IMR-90 (cell line): ENCODE results near the gene SEC24A. TPM values are rescaled to one million over a fixed set of nuclear protein-coding genes. Genes with fewer than 3 reads are reported as not detected.
A peak's percentile ranks its signal among the peaks of the same experiment; 100 is the strongest.

Experiments
- ATAC-seq: fragments of 200-7000 bp; cut with Tn5 transposase; 2 replicates; pipeline ENCODE4 v1.9.1; 2020; ENCODE audit warnings: low read depth, mild to moderate bottlenecking, moderate library complexity
- BruUV-seq: library from RNA; stranded (reverse); fragments of 400-500 nt; replicated peaks from 2 replicates; lab custom pipeline; 2021; lab: Mats Ljungman, UMichigan
- CTCF ChIA-PET: fragments of 300-600 bp; formaldehyde crosslinking; extraction: SDS; loops from one replicate; lab custom pipeline; 2021; ENCODE audit warnings: antibody characterized with exemption; lab: Yijun Ruan, JAX
- POLR2A ChIA-PET: fragments of 300-600 bp; sonication (Branson Sonifier 250); formaldehyde crosslinking; loops from one replicate; lab custom pipeline; 2022; ENCODE audit warnings: antibody characterized with exemption; ENCODE audit not compliant: unreplicated experiment; lab: Charles Lee
- DNase-seq: peaks from one replicate; pipeline ENCODE4 v3.0.0; 2013
- H2AFZ ChIP-seq: replicated peaks from 2 replicates; pipeline ENCODE3; 2013; ENCODE audit warnings: low read length, mild to moderate bottlenecking; ENCODE audit not compliant: poor library complexity
- H2AK5ac ChIP-seq: 2 replicates; pipeline ENCODE4 v1.6.1; 2013; ENCODE audit warnings: low read depth, low read length, inconsistent platforms
- H2AK9ac ChIP-seq: replicated peaks from 2 replicates; pipeline ENCODE3; 2013; ENCODE audit warnings: mild to moderate bottlenecking, low read depth, low read length, moderate library complexity; ENCODE audit not compliant: poor library complexity
- H2BK120ac ChIP-seq: 2 replicates; pipeline ENCODE4 v1.6.1; 2013; ENCODE audit warnings: low read depth, low read length, inconsistent platforms
- H2BK15ac ChIP-seq: 3 replicates; pipeline ENCODE4 v1.6.1; 2013; ENCODE audit warnings: low read depth, low read length, inconsistent platforms
- H2BK20ac ChIP-seq: 2 replicates; pipeline ENCODE4 v1.6.1; 2013; ENCODE audit warnings: low read depth, mild to moderate bottlenecking, inconsistent platforms, low read length, moderate library complexity
- H2BK5ac ChIP-seq: 2 replicates; pipeline ENCODE4 v1.6.1; 2013; ENCODE audit warnings: mild to moderate bottlenecking, low read depth, low read length, inconsistent platforms; ENCODE audit not compliant: poor library complexity, severe bottlenecking
- H3K14ac ChIP-seq: replicated peaks from 2 replicates; pipeline ENCODE4 v1.6.1; 2013; ENCODE audit warnings: low read depth, low read length, inconsistent platforms
- H3K18ac ChIP-seq: 2 replicates; pipeline ENCODE4 v1.6.1; 2013; ENCODE audit warnings: low read depth, low read length, control low read depth
- H3K23ac ChIP-seq: 2 replicates; pipeline ENCODE4 v1.6.1; 2013; ENCODE audit warnings: low read depth, low read length, inconsistent platforms
- H3K27ac ChIP-seq: 2 replicates; pipeline ENCODE4 v1.5.1; 2013; ENCODE audit warnings: mild to moderate bottlenecking, control low read depth, low read length; ENCODE audit not compliant: insufficient read depth
- H3K27me3 ChIP-seq: 2 replicates; pipeline ENCODE4 v1.6.1; 2013; ENCODE audit warnings: low read length; ENCODE audit not compliant: control insufficient read depth, insufficient read depth
- H3K36me3 ChIP-seq: 2 replicates; pipeline ENCODE4 v1.6.1; 2013; ENCODE audit warnings: low read length, mixed read lengths; ENCODE audit not compliant: control insufficient read depth, insufficient read depth
- H3K4ac ChIP-seq: 2 replicates; pipeline ENCODE4 v1.6.1; 2013; ENCODE audit warnings: low read depth, low read length, inconsistent platforms
- H3K4me1 ChIP-seq: 2 replicates; pipeline ENCODE4 v1.6.1; 2013; ENCODE audit warnings: low read length, mixed read lengths; ENCODE audit not compliant: control insufficient read depth, insufficient read depth
- H3K4me2 ChIP-seq: 2 replicates; pipeline ENCODE4 v1.6.1; 2013; ENCODE audit warnings: low read depth, mild to moderate bottlenecking, control low read depth, low read length, moderate library complexity
- H3K4me3 ChIP-seq: 2 replicates; pipeline ENCODE4 v1.5.1; 2013; ENCODE audit warnings: low read depth, mild to moderate bottlenecking, control low read depth, low read length, moderate library complexity; ENCODE audit not compliant: insufficient read depth
- H3K56ac ChIP-seq: 2 replicates; pipeline ENCODE4 v1.6.1; 2013; ENCODE audit warnings: low read length, inconsistent platforms; ENCODE audit not compliant: insufficient read depth; ENCODE audit errors: extremely low read depth
- H3K79me1 ChIP-seq, 2 experiments: 2 replicates each; pipeline ENCODE4 v1.6.1; 2013; ENCODE audit warnings: low read length in 2 of 2, inconsistent platforms in 1 of 2, low read depth in 1 of 2
- H3K9ac ChIP-seq: 2 replicates; pipeline ENCODE4 v1.6.1; 2013; ENCODE audit warnings: low read depth, low read length, control low read depth
- H3K9me1 ChIP-seq: 2 replicates; pipeline ENCODE4 v1.6.1; 2013; ENCODE audit warnings: low read length, inconsistent platforms; ENCODE audit not compliant: insufficient read depth
- H3K9me3 ChIP-seq: 2 replicates; pipeline ENCODE4 v1.6.1; 2013; ENCODE audit warnings: low read length; ENCODE audit not compliant: control insufficient read depth, insufficient read depth
- H4K20me1 ChIP-seq: 2 replicates; pipeline ENCODE4 v1.6.1; 2013; ENCODE audit warnings: low read length, inconsistent platforms; ENCODE audit not compliant: insufficient read depth
- H4K5ac ChIP-seq: 2 replicates; pipeline ENCODE4 v1.6.1; 2013; ENCODE audit warnings: mild to moderate bottlenecking, low read depth, low read length, control low read depth
- H4K8ac ChIP-seq, 2 experiments: 2 replicates each; pipeline ENCODE4 v1.6.1; 2013; ENCODE audit warnings: low read depth in 2 of 2, low read length in 2 of 2, control low read depth in 1 of 2, inconsistent platforms in 1 of 2
- H4K91ac ChIP-seq: 2 replicates; pipeline ENCODE4 v1.6.1; 2013; ENCODE audit warnings: low read depth, low read length, inconsistent platforms; ENCODE audit not compliant: insufficient read depth
- CEBPB ChIP-seq: IDR thresholded peaks from 2 replicates; pipeline ENCODE4 v1.6.1; 2012; ENCODE audit warnings: low read depth, low read length, improper control_type of control experiment
- MAZ ChIP-seq: IDR thresholded peaks from 2 replicates; pipeline ENCODE4 v1.6.1; 2012; ENCODE audit warnings: low read depth, mild to moderate bottlenecking, low read length, improper control_type of control experiment, moderate library complexity, borderline replicate concordance
- POLR2A ChIP-seq: IDR thresholded peaks from 2 replicates; pipeline ENCODE4 v1.6.1; 2012; ENCODE audit warnings: mild to moderate bottlenecking, low read depth, low read length
- RFX5 ChIP-seq: IDR thresholded peaks from 2 replicates; pipeline ENCODE4 v1.8.0; 2012; ENCODE audit warnings: low read depth, mild to moderate bottlenecking, low read length, moderate library complexity
- WGBS, 2 experiments: methylation state at CpG; one replicate each; pipeline versions ENCODE4 v1.1.5 to v1.1.7; 2013; ENCODE audit warnings: missing lambda C conversion rate in 2 of 2; ENCODE audit not compliant: insufficient read length in 1 of 2; ENCODE audit errors: extremely low coverage in 2 of 2; 5-methylcytosine and 5-hydroxymethylcytosine counted together
- dilution Hi-C: fragments of 300-500 bp; cut with HindIII; formaldehyde crosslinking; loops from one replicate; pipeline ENCODE4 v1.14.3; 2018; ENCODE audit warnings: low sequenced_read_pairs; ENCODE audit not compliant: unreplicated experiment
- in situ Hi-C: fragments of 300-500 bp; cut with MboI; formaldehyde crosslinking; loops from 3 replicates; pipeline ENCODE4 v1.14.3; 2019; ENCODE audit warnings: low sequenced_read_pairs, inconsistent platforms, mixed read lengths
- intact Hi-C: fragments of 100-400 bp; cut with micrococcal nuclease; formaldehyde crosslinking; loops from 2 replicates; pipeline ENCODE4 v1.10.0; 2022
- microRNA-seq, 2 experiments: library from miRNA; stranded (forward) in 1 of 2; unstranded in 1 of 2; fragments of 10-50 nt in 1 of 2; fragments of <30 nt in 1 of 2; gene quantifications in 1 of 2; microRNA quantifications in 1 of 2; one replicate each; pipeline versions ENCODE3 to v1.1.0; 2013 to 2020; ENCODE audit not compliant: insufficient read depth in 1 of 2, insufficient read length in 1 of 2, unreplicated experiment in 1 of 2
- polyA plus RNA-seq, 3 experiments: library from polyadenylated mRNA; depleted of rRNA; stranded (reverse); fragments of >200 nt; gene quantifications; 2 replicates each; pipeline ENCODE4 v1.2.3, GENCODE V29; 2012; ENCODE audit warnings: low replicate concordance in 1 of 3
- small RNA-seq, 5 experiments: library from RNA; depleted of rRNA; stranded (forward); fragments of <200 nt; gene quantifications; one replicate each; pipeline ENCODE3, GENCODE V24; 2012
- total RNA-seq: library from RNA; depleted of rRNA; stranded (reverse); fragments of >200 nt; gene quantifications from 2 replicates; pipeline ENCODE4 v1.2.3, GENCODE V29; 2012; rRNA removed

Gene SEC24A
- total and polyA plus RNA-seq, 2 of the 4 experiments (the other 2 are of a cell fraction) = 23.9 to 28.1 TPM

GRCh38 chr5:134777366-134777765, 128.8 kb downstream of the SEC24A start:
- Histone ChIP-seq H2AK5ac (no peak overlapping the region), H2BK15ac (no peak overlapping the region), H4K20me1 (no peaks in the 10 kb centered on the region), H4K5ac (no peak overlapping the region), H3K36me3 (peaks cover 37% of the 10 kb centered on the region), H3K23ac (no peak overlapping the region), H2AK9ac (no peak overlapping the region), H3K27me3 (no peaks in the 10 kb centered on the region), H3K9me3 (no peaks in the 10 kb centered on the region), H3K9me1 (0 out of 2 replicates have a peak, but pooled peaks cover 3% of the 10 kb centered on the region), H3K27ac (no peak overlapping the region), H2BK5ac (no peak overlapping the region), H3K18ac (no peak overlapping the region), H2AFZ (no peak overlapping the region), H3K4me1 (no peaks in the 10 kb centered on the region), H3K4me2 (no peak overlapping the region), H3K4ac (no peak overlapping the region), H4K91ac (no peak overlapping the region), H3K4me3 (no peak overlapping the region), H2BK20ac (no peak overlapping the region), H3K14ac (no peak overlapping the region), H3K56ac (no peak overlapping the region), H2BK120ac (no peak overlapping the region), H3K79me1 (peaks cover 0 to 14% of the 10 kb centered on the region in 2 experiments; a peak in 3 of 4 replicates), H4K8ac (no peak overlapping the region), H3K9ac (no peak overlapping the region)
- intact Hi-C loops = no loop called here
- POLR2A ChIA-PET = no interaction called here
- whole genome bisulfite sequencing, 2 experiments = 100% methylated on average over 1 of the region's 2 CpGs; no CpG with 5 or more reads in 1 of the 2 experiments
- in situ Hi-C loops = no loop called here
- TF ChIP-seq MAZ (no peak), RFX5 (no peak), POLR2A (no peak), CEBPB (peak; percentile 45)
- DNase-seq (no peak), ATAC-seq (no peak)
- CTCF ChIA-PET = interaction anchor here (0.6 to 1.2 kb wide), 3 partner anchors 10 to 96 kb away, joined by 3 to 6 read pairs (median 3); partner anchors contain the start of gene DDX46
- BruUV-seq = no TSS peak
- dilution Hi-C loops = no loop called here

Small RNAs within 50 kb of the gene (microRNA-seq; reads per million reads assigned to microRNA genes)
- gene RNU6-1164P (ENCODE audit: insufficient read depth, insufficient read length) (not detected), gene RNU6-1311P (ENCODE audit: insufficient read depth, insufficient read length) (not detected), gene RNU6-757P (ENCODE audit: insufficient read depth, insufficient read length) (not detected)

Small RNAs within 50 kb of the gene (small RNA-seq; reads per million reads assigned to genes)
- gene RNU6-1164P (0 to 0.60 (median 0) reads per million in 5 experiments), gene RNU6-1311P (0 reads per million in 5 experiments), gene RNU6-757P (0 to 9.0 (median 0) reads per million in 5 experiments)

Other genes with a start within 250 kb of the SEC24A start
- gene CDKN2AIPNL, start 236.9 kb upstream of the SEC24A start, total RNA-seq = 18.1 and 27.5 TPM in 2 replicates
- 11.1 and 14.0 TPM in 2 replicates for gene CDKN2AIPNL, start 236.9 kb upstream of the SEC24A start, polyA plus RNA-seq (2012; rRNA removed)
- 13.9 and 14.9 TPM in 2 replicates for gene JADE2, start 123.1 kb upstream of the SEC24A start, total RNA-seq
- gene JADE2, start 123.1 kb upstream of the SEC24A start, polyA plus RNA-seq (2012; rRNA removed) = 13.3 and 16.7 TPM in 2 replicates
- 66.0 and 164 TPM in 2 replicates for gene SAR1B, start 16.0 kb upstream of the SEC24A start, total RNA-seq
- gene SAR1B, start 16.0 kb upstream of the SEC24A start, polyA plus RNA-seq (2012; rRNA removed) = 40.2 and 44.6 TPM in 2 replicates
- 13.1 and 24.7 TPM in 2 replicates for gene CAMLG, start 89.8 kb downstream of the SEC24A start, total RNA-seq
- gene CAMLG, start 89.8 kb downstream of the SEC24A start, polyA plus RNA-seq (2012; rRNA removed) = 10.6 and 11.9 TPM in 2 replicates
- 26.0 and 31.9 TPM in 2 replicates for gene DDX46, start 110.0 kb downstream of the SEC24A start, total RNA-seq
- 19.3 and 22.5 TPM in 2 replicates for gene DDX46, start 110.0 kb downstream of the SEC24A start, polyA plus RNA-seq (2012; rRNA removed)
- gene C5orf24, start 197.2 kb downstream of the SEC24A start, total RNA-seq = 29.8 and 53.9 TPM in 2 replicates
- gene C5orf24, start 197.2 kb downstream of the SEC24A start, polyA plus RNA-seq (2012; rRNA removed) = 31.1 and 44.9 TPM in 2 replicates
- gene TXNDC15, start 225.6 kb downstream of the SEC24A start, total RNA-seq = 101 and 125 TPM in 2 replicates
- gene TXNDC15, start 225.6 kb downstream of the SEC24A start, polyA plus RNA-seq (2012; rRNA removed) = 87.0 and 117 TPM in 2 replicates